ENCODE results near the gene CRB3.

Gene CRB3

DNA sequence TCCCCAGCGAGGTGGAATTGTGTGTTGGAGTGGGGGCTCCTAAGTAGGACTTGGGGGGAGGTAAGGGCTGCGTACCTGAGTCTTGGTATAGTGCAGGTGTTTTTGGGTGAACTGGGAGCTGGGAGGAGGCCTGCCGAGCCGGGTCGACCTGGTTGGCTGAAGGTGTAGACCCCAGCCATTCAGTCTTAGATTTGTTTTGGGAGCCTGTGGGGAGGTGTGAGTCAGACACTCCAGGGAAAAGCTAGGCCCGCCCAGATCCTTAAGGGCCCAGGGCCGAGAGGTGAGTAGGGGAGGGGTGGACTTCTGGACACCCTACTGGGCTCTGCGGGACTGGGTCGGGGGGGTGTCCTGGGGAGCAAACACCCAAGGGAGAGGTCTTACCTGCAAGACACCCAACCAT lies 935 bp downstream of the CRB3 start:
- TF ChIP-seq CTCF (IDR thresholded peaks at IDR 0.05; ENCODE audit: control extremely low read depth, extremely low read depth, low read depth, missing control alignments) = no peak
- CTCF ChIA-PET = interaction anchor here (0.9 to 1.4 kb wide), 3 partner anchors 16 to 443 kb away, joined by 3 to 4 read pairs (median 3); partner anchors contain the start of gene DENND1C
- DNase-seq (ENCODE audit: extremely low spot score) = no peak
- POLR2A ChIA-PET = interaction anchor here (2.0 kb wide), 1 partner anchor 65 kb away, joined by 4 read pairs; the partner anchor contains the start of gene TNFSF9

DNA sequence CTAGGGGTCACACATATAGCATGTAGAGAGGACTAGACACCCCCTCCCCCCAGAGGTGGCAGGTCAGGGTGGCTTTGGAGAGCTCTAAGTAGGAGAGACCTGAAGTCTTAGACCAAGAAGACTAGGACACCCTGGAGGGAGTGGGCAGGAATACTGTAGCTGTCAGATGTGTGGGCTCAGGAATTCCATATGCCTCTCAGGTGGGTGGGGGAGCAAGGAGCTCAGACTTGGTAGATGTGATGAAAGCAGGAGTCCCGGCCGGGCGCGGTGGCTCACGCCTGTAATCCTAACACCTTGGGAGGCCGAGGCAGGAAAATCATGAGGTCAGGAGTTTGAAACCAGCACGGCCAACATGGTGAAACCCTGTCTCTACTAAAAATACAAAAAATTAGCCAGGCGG lies 1.6 kb downstream of the CRB3 start:
- no peak for DNase-seq (ENCODE audit: extremely low spot score)
- ChIA-PET CTCF (interaction anchor here (0.9 to 1.4 kb wide), 4 partner anchors 16 to 478 kb away, joined by 3 to 4 read pairs (median 3); partner anchors contain the start of gene DENND1C), POLR2A (interaction anchor here (0.7 to 2.0 kb wide), 2 partner anchors 28 to 65 kb away, joined by 3 to 4 read pairs; partner anchors contain the start of gene TNFSF9)
- TF ChIP-seq CTCF (IDR thresholded peaks at IDR 0.05; ENCODE audit: control extremely low read depth, extremely low read depth, low read depth, missing control alignments) = no peak

DNA sequence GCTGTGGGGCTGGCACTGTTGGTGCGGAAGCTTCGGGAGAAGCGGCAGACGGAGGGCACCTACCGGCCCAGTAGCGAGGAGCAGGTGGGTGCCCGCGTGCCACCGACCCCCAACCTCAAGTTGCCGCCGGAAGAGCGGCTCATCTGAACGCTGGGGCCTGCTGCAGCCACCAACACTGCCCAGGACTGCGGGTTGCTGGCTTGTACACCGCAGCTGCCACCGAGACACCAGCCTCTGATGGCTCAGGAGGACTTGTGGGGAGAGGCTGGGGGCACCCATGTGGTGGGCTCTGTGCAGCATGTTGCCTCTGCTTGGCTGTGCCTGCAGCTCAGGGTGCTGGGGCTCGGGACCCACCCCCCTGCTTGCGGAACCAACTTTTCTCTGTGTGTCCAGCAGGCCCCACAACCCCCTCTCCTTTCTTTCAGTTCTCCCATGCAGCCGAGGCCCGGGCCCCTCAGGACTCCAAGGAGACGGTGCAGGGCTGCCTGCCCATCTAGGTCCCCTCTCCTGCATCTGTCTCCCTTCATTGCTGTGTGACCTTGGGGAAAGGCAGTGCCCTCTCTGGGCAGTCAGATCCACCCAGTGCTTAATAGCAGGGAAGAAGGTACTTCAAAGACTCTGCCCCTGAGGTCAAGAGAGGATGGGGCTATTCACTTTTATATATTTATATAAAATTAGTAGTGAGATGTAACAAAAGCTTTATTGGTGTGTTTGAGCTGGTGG lies 2.6 kb downstream of the CRB3 start:
- TF ChIP-seq CTCF (IDR thresholded peaks at IDR 0.05; ENCODE audit: control extremely low read depth, extremely low read depth, low read depth, missing control alignments) = no peak
- no peak for DNase-seq (ENCODE audit: extremely low spot score)
- CTCF ChIA-PET = interaction anchor here (0.7 to 1.1 kb wide), 3 partner anchors 15 to 479 kb away, joined by 3 read pairs; partner anchors contain the start of gene DENND1C
- POLR2A ChIA-PET = no interaction called here

- no peak for DNase-seq (ENCODE audit: extremely low spot score)
- POLR2A ChIA-PET = no interaction called here
- no peak for TF ChIP-seq CTCF (IDR thresholded peaks at IDR 0.05; ENCODE audit: control extremely low read depth, extremely low read depth, low read depth, missing control alignments)
- CTCF ChIA-PET = interaction anchor here (0.7 to 1.1 kb wide), 2 partner anchors 14 to 18 kb away, joined by 3 read pairs; partner anchors contain the start of gene DENND1C
Observed at GRCh38 chr19:6467384-6467783, 3.3 kb downstream of the CRB3 start.

- no peak for DNase-seq (ENCODE audit: extremely low spot score)
- POLR2A ChIA-PET = interaction anchor here (0.7 kb wide), 1 partner anchor 71 kb away, joined by 3 read pairs; no protein-coding TSS in a partner anchor
- CTCF ChIA-PET = interaction anchor here (0.7 to 1.3 kb wide), 4 partner anchors 11 to 393 kb away, joined by 3 to 4 read pairs (median 4); partner anchors contain the start of genes DENND1C and TUBB4A
- no peak for TF ChIP-seq CTCF (IDR thresholded peaks at IDR 0.05; ENCODE audit: control extremely low read depth, extremely low read depth, low read depth, missing control alignments)
Observed at GRCh38 chr19:6470173-6470572, 6.1 kb downstream of the CRB3 start.

DNA sequence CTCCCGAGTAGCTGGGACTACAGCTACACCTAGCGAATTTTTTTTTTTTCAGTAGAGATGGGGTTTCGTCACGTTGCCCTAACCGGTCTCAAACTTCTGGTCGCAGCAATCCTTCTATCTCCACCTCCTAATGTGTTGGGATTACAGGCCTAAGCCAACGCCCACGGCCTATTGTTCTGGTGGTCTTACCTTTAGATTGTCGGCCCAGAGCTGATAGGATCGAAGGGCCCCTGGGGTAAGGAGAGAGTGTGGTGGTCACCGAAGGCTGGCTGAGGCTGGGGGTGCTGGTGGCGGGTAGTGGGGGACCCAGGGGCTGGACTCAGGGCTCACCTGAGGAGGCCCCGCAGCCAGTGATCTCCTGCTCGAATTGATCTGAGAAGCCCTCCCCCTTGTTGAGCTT lies 7.0 kb downstream of the CRB3 start:
- ChIA-PET POLR2A (no interaction called here), CTCF (interaction anchor here (0.6 to 2.2 kb wide), 2 partner anchors 9 to 347 kb away, joined by 3 to 6 read pairs; no protein-coding TSS in a partner anchor)
- no peak for DNase-seq (ENCODE audit: extremely low spot score)
- no peak for TF ChIP-seq CTCF (IDR thresholded peaks at IDR 0.05; ENCODE audit: control extremely low read depth, extremely low read depth, low read depth, missing control alignments)
